Spleen (tissue), 11 donors: ENCODE measurements around the gene SPOP. TPM values are rescaled to one million over a fixed set of nuclear protein-coding genes. Genes with fewer than 3 reads are reported as not detected.

Experiments used
- DNase-seq: peaks from one replicate; pipeline ENCODE4 v3.0.0-alpha.2; 2020
- H3K27ac ChIP-seq, 8 donors: fragments of 200-600 bp; sonication (generic) in 7 of 8; 1 replicate in 4 of 8; 2 replicates in 4 of 8; pipeline versions ENCODE4 v1.5.0 to v1.8.0; 2016 to 2021; ENCODE audit warnings: inconsistent platforms in 4 of 8, mild to moderate bottlenecking in 4 of 8, moderate library complexity in 1 of 8
- H3K27me3 ChIP-seq, 7 donors: fragments of 200-600 bp; sonication (generic) in 6 of 7; replicated peaks in 1 of 7; 1 replicate in 4 of 7; 2 replicates in 3 of 7; pipeline versions ENCODE4 v1.5.0 to v1.8.0; 2016 to 2021; ENCODE audit warnings: inconsistent platforms in 3 of 7, mild to moderate bottlenecking in 1 of 7
- H3K36me3 ChIP-seq, 6 donors: fragments of 200-600 bp; sonication (generic) in 5 of 6; 1 replicate in 4 of 6; 2 replicates in 2 of 6; pipeline versions ENCODE4 v1.5.0 to v1.8.0; 2016 to 2021; ENCODE audit warnings: inconsistent platforms in 2 of 6
- H3K4me1 ChIP-seq, 6 donors: fragments of 200-600 bp; sonication (generic) in 5 of 6; 1 replicate in 3 of 6; 2 replicates in 3 of 6; pipeline versions ENCODE4 v1.5.0 to v1.8.0; 2016 to 2021; ENCODE audit warnings: inconsistent platforms in 3 of 6
- H3K4me3 ChIP-seq, 8 donors: fragments of 200-600 bp; sonication (generic) in 7 of 8; 1 replicate in 4 of 8; 2 replicates in 4 of 8; pipeline versions ENCODE4 v1.5.0 to v1.8.0; 2016 to 2021; ENCODE audit warnings: inconsistent platforms in 4 of 8, mild to moderate bottlenecking in 4 of 8, moderate library complexity in 2 of 8
- H3K9me3 ChIP-seq, 8 donors: fragments of 200-600 bp; sonication (generic) in 7 of 8; 1 replicate in 4 of 8; 2 replicates in 4 of 8; pipeline versions ENCODE4 v1.5.0 to v1.8.0; 2016 to 2021; ENCODE audit warnings: inconsistent platforms in 4 of 8
- CTCF ChIP-seq, 11 experiments: fragments of 200-600 bp in 7 of 11; fragments of 450-650 bp in 4 of 11; sonication (generic) in 4 of 11; IDR thresholded peaks in 8 of 11; conservative IDR thresholded peaks in 3 of 11; 1 replicate in 7 of 11; 2 replicates in 4 of 11; pipeline versions ENCODE4 v1.4.0 to v1.8.0; 2016 to 2021; ENCODE audit warnings: antibody characterized with exemption in 11 of 11, inconsistent platforms in 4 of 11, mild to moderate bottlenecking in 1 of 11
- POLR2A ChIP-seq, 3 donors: fragments of 450-650 bp; IDR thresholded peaks; one replicate each; pipeline ENCODE4 v1.5.1; 2017; ENCODE audit warnings: antibody characterized with exemption in 3 of 3, mild to moderate bottlenecking in 1 of 3
- POLR2AphosphoS5 ChIP-seq, 3 donors: sonication (generic); formaldehyde crosslinking; IDR thresholded peaks; one replicate each; pipeline ENCODE4 v1.5.1; 2017; ENCODE audit warnings: antibody characterized with exemption in 3 of 3
- WGBS, 5 donors: extraction: QIAGEN DNeasy Blood & Tissue Kit in 3 of 5; methylation state at CpG; one replicate each; pipeline versions ENCODE4 v1.1.5 to v1.1.7; 2013 to 2018; 5-methylcytosine and 5-hydroxymethylcytosine counted together
- intact Hi-C: fragments of 100-400 bp; cut with DNase I; formaldehyde crosslinking; loops from one replicate; pipeline ENCODE4 v1.15.0; 2023; ENCODE audit warnings: low total_unique reads
- polyA plus RNA-seq, 3 donors: library from polyadenylated mRNA; stranded (reverse); fragments of 200-250 nt; gene quantifications; one replicate each; pipeline ENCODE4 v1.2.1, GENCODE V29; 2013
- total RNA-seq, 7 donors: library from RNA; depleted of rRNA in 3 of 7; stranded (reverse); fragments of >200 nt in 3 of 7; fragmentation: NEBNext Ultra II Directional in 4 of 7; extraction: Animal tissue kit (Norgen Biotek cat#: 25700) in 4 of 7; gene quantifications; one replicate each; pipeline versions ENCODE4 v1.1.0 to v1.2.1, GENCODE V29; 2016 to 2021
- donor health status: healthy with polysubstance abuse.
- donor health status: DM: no; HTN: no; CAD: no; lungs with moderate emphysema.
- donor health status: DM: no; HTN: no; CAD: no.
- donor health status: Bipolar disorder and iron deficiency.
- donor health status: healthy.
- donor health status: DM: no; HTN: no; CAD: no.
- donor health status: DM: yes; HTN: yes; CAD: no.

SPOP gene
- total and polyA plus RNA-seq, 10 donors = 23.7 to 86.4 (median 67.8) TPM

DNA sequence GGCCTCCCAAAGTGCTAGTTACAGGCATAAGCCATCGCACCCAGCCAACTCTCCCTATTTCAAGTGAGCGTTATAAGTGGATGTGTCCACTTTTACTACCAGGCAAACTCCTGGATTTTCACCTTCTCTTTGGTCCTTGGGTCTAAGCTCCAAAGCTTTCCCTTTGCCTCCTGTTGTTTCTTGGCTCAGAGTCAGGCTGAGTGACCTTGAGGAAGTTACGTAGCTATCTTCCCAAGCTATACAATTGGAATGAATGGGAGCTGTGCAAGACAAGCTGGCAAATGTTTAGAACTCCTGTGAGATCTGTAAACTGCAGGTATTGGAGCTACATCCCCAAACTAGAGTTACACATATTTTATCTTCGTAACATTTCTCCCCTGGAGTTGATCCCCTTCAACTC is 81.9 kb downstream of the SPOP start:
- Histone ChIP-seq H3K36me3 (peaks cover 3 to 92% (median 59%) of the 10 kb centered on the region in 6 donors), H3K27ac (no peak overlapping the region), H3K9me3 (no peaks in the 10 kb centered on the region), H3K4me1 (peaks cover 0 to 8% (median 3%) of the 10 kb centered on the region in 6 donors), H3K4me3 (no peak overlapping the region), H3K27me3 (no peaks in the 10 kb centered on the region)
- WGBS, 5 donors = 87 to 94% (median 91%) methylated on average over 4 of the region's 4 CpGs
- no peak for DNase-seq
- no peak for TF ChIP-seq POLR2A (IDR thresholded peaks at IDR 0.05)
- TF ChIP-seq POLR2AphosphoS5 (IDR thresholded peaks at IDR 0.05) = no peak
- TF ChIP-seq CTCF (IDR thresholded peaks at IDR 0.05 in 8 of 11, conservative IDR thresholded peaks at IDR 0.05 in 3 of 11) = no peak
- intact Hi-C loops = no loop called here

GRCh38 chr17:49595328-49595727 is 82.6 kb downstream of the SPOP start:
- Histone ChIP-seq H3K9me3 (no peaks in the 10 kb centered on the region), H3K4me3 (no peak overlapping the region), H3K27ac (no peak overlapping the region), H3K4me1 (peaks cover 0 to 8% (median 3%) of the 10 kb centered on the region in 6 donors), H3K27me3 (no peaks in the 10 kb centered on the region), H3K36me3 (peaks cover 3 to 92% (median 55%) of the 10 kb centered on the region in 6 donors)
- no peak for TF ChIP-seq POLR2AphosphoS5 (IDR thresholded peaks at IDR 0.05)
- TF ChIP-seq POLR2A (IDR thresholded peaks at IDR 0.05) = no peak
- no peak for TF ChIP-seq CTCF (IDR thresholded peaks at IDR 0.05 in 8 of 11, conservative IDR thresholded peaks at IDR 0.05 in 3 of 11)
- no peak for DNase-seq
- 93 to 96% (median 94%) methylated on average over 4 of the region's 4 CpGs for WGBS, 5 donors
- intact Hi-C loops = no loop called here

DNA sequence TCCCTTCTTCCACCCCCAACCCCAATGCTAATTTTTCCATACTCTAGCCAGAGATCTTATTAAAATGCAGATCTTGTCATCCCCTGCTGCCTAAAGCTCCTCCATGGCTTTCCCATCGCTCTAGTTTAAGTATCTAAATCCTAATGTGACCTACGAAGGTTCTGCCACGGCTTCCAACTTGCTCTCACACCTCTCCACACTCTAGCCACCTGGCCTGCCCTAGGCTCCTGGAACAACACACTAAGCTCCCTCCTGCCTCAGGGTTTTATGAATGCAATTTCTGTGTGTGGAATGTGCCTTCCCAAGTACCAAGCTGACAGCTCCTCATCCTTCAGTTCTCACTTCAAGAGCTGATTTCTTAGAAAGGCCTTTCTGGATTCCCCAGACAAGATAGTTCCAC is 85.6 kb downstream of the SPOP start:
- Histone ChIP-seq H3K36me3 (peaks cover 3 to 69% (median 28%) of the 10 kb centered on the region in 6 donors), H3K9me3 (no peaks in the 10 kb centered on the region), H3K4me3 (no peak overlapping the region), H3K27ac (no peak overlapping the region), H3K4me1 (no peaks in the 10 kb centered on the region), H3K27me3 (no peaks in the 10 kb centered on the region)
- 94 to 97% (median 95%) methylated on average over 3 of the region's 3 CpGs for WGBS, 5 donors
- DNase-seq = no peak
- intact Hi-C loops = no loop called here
- TF ChIP-seq POLR2AphosphoS5 (IDR thresholded peaks at IDR 0.05) = no peak
- TF ChIP-seq POLR2A (IDR thresholded peaks at IDR 0.05) = no peak
- TF ChIP-seq CTCF (IDR thresholded peaks at IDR 0.05 in 8 of 11, conservative IDR thresholded peaks at IDR 0.05 in 3 of 11) = no peak

GRCh38 chr17:49590874-49591273 is 87.0 kb downstream of the SPOP start:
- no peak overlapping the region for H3K4me3 ChIP-seq
- 95 to 98% (median 96%) methylated on average over 4 of the region's 4 CpGs for WGBS, 5 donors
- H3K4me1 ChIP-seq = no peaks in the 10 kb centered on the region
- no peaks in the 10 kb centered on the region for H3K9me3 ChIP-seq
- no peak for DNase-seq
- intact Hi-C loops = no loop called here
- TF ChIP-seq CTCF (IDR thresholded peaks at IDR 0.05 in 8 of 11, conservative IDR thresholded peaks at IDR 0.05 in 3 of 11) = no peak
- no peak for TF ChIP-seq POLR2AphosphoS5 (IDR thresholded peaks at IDR 0.05)
- TF ChIP-seq POLR2A (IDR thresholded peaks at IDR 0.05) = no peak
- H3K27ac ChIP-seq = no peak overlapping the region
- peaks cover 3 to 55% (median 19%) of the 10 kb centered on the region in 6 donors for H3K36me3 ChIP-seq
- H3K27me3 ChIP-seq = no peaks in the 10 kb centered on the region
